Measurements from ENCODE around the gene PRKCZ. TPM values are rescaled to one million over a fixed set of nuclear protein-coding genes. Genes with fewer than 3 reads are reported as not detected.

PRKCZ gene
- total RNA-seq, 1 donor from 2014 or later: 120 TPM

DNA sequence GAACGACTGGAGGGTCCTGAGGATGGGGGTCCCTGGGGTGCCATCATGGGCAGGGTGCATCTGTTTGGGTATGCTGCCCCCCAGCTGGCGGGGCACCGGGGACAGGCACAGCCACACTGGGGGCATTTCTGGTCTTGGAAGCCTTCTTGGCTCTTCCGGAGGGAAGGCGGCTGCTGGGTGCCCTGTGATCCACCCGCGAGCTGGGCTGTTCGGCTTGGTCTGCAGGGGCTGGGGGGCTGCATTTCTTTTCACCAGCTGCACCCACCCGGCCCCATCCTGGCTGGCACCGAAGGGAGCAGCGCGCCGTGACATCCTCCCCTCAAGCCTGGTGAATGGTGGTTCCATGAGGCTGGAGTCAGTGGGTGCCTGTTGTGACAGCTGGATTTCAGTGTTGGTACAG lies 132.2 kb downstream of the PRKCZ start:
- H3K27me3 Mint-ChIP-seq (ENCODE audit: unreplicated experiment): peaks cover 17% of the 10 kb centered on the region
- H3K27ac Mint-ChIP-seq (ENCODE audit: unreplicated experiment): no peak overlapping the region
- TF ChIP-seq, protein P1, sequence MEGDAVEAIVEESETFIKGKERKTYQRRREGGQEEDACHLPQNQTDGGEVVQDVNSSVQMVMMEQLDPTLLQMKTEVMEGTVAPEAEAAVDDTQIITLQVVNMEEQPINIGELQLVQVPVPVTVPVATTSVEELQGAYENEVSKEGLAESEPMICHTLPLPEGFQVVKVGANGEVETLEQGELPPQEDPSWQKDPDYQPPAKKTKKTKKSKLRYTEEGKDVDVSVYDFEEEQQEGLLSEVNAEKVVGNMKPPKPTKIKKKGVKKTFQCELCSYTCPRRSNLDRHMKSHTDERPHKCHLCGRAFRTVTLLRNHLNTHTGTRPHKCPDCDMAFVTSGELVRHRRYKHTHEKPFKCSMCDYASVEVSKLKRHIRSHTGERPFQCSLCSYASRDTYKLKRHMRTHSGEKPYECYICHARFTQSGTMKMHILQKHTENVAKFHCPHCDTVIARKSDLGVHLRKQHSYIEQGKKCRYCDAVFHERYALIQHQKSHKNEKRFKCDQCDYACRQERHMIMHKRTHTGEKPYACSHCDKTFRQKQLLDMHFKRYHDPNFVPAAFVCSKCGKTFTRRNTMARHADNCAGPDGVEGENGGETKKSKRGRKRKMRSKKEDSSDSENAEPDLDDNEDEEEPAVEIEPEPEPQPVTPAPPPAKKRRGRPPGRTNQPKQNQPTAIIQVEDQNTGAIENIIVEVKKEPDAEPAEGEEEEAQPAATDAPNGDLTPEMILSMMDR (IDR thresholded peaks at IDR 0.05; ENCODE audit: partially characterized antibody, unreplicated experiment): no peak
- no peak for DNase-seq
- H3K9me3 Mint-ChIP-seq (ENCODE audit: unreplicated experiment): peaks cover 19% of the 10 kb centered on the region
- peaks cover 4% of the 10 kb centered on the region for H3K36me3 Mint-ChIP-seq (ENCODE audit: unreplicated experiment)
- H3K4me3 Mint-ChIP-seq (ENCODE audit: unreplicated experiment): no peak overlapping the region
- H3K4me1 Mint-ChIP-seq (ENCODE audit: low read depth, unreplicated experiment): peaks cover 31% of the 10 kb centered on the region

DNA sequence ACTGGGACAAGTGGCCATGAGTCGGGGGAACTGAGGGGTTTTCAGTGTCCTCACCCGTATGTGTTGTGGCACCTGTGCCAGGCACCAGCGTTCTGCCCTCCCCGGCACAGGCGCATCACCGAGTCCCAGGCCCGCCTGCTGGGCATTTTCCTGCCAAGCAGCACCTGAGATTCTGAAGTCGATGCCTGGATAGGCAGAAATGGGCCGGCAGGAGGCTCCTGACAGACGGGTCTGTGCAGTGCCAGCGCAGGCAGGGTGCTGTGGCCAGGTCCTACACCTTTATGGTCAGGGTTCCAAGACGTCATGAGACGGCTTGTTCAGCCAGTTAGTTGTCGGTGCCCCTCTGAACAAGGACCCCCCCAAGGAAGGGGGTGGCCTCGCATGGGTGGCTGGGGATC lies 133.7 kb downstream of the PRKCZ start:
- no peak overlapping the region for H3K27ac Mint-ChIP-seq (ENCODE audit: unreplicated experiment)
- peaks cover 20% of the 10 kb centered on the region for H3K9me3 Mint-ChIP-seq (ENCODE audit: unreplicated experiment)
- peaks cover 30% of the 10 kb centered on the region for H3K4me1 Mint-ChIP-seq (ENCODE audit: low read depth, unreplicated experiment)
- peaks cover 4% of the 10 kb centered on the region for H3K36me3 Mint-ChIP-seq (ENCODE audit: unreplicated experiment)
- H3K4me3 Mint-ChIP-seq (ENCODE audit: unreplicated experiment): no peak overlapping the region
- H3K27me3 Mint-ChIP-seq (ENCODE audit: unreplicated experiment): peaks cover 21% of the 10 kb centered on the region
- no peak for DNase-seq
- TF ChIP-seq, protein P1 (IDR thresholded peaks at IDR 0.05; ENCODE audit: partially characterized antibody, unreplicated experiment): no peak

DNA sequence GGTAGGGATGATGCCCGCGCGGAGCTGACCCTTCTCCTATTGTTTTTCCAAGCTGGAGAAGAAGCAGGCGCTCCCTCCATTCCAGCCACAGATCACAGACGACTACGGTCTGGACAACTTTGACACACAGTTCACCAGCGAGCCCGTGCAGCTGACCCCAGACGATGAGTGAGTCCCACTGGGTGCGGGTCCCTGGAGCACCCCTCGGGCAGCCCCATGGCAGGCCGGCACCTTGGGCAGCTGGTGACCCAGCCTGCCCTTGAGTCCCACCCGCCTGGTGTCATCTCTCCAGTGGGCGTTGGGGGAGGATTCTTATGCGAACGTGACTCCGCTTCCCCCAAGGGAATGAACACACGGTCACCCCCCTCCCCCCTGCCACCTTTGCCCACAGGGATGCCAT lies 134.3 kb downstream of the PRKCZ start:
- peaks cover 4% of the 10 kb centered on the region for H3K36me3 Mint-ChIP-seq (ENCODE audit: unreplicated experiment)
- H3K9me3 Mint-ChIP-seq (ENCODE audit: unreplicated experiment): peaks cover 19% of the 10 kb centered on the region
- DNase-seq: no peak
- H3K4me1 Mint-ChIP-seq (ENCODE audit: low read depth, unreplicated experiment): peaks cover 25% of the 10 kb centered on the region
- TF ChIP-seq, protein P1 (IDR thresholded peaks at IDR 0.05; ENCODE audit: partially characterized antibody, unreplicated experiment): no peak
- H3K27me3 Mint-ChIP-seq (ENCODE audit: unreplicated experiment): peaks cover 22% of the 10 kb centered on the region
- H3K27ac Mint-ChIP-seq (ENCODE audit: unreplicated experiment): no peak overlapping the region
- H3K4me3 Mint-ChIP-seq (ENCODE audit: unreplicated experiment): no peak overlapping the region

DNA sequence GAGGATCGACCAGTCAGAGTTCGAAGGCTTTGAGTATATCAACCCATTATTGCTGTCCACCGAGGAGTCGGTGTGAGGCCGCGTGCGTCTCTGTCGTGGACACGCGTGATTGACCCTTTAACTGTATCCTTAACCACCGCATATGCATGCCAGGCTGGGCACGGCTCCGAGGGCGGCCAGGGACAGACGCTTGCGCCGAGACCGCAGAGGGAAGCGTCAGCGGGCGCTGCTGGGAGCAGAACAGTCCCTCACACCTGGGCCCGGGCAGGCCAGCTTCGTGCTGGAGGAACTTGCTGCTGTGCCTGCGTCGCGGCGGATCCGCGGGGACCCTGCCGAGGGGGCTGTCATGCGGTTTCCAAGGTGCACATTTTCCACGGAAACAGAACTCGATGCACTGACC lies 134.7 kb downstream of the PRKCZ start:
- TF ChIP-seq, protein P1 (IDR thresholded peaks at IDR 0.05; ENCODE audit: partially characterized antibody, unreplicated experiment): no peak
- Mint-ChIP-seq H3K27ac (ENCODE audit: unreplicated experiment) (no peak overlapping the region), H3K36me3 (ENCODE audit: unreplicated experiment) (peaks cover 4% of the 10 kb centered on the region), H3K27me3 (ENCODE audit: unreplicated experiment) (peaks cover 21% of the 10 kb centered on the region), H3K4me3 (ENCODE audit: unreplicated experiment) (no peak overlapping the region), H3K4me1 (ENCODE audit: low read depth, unreplicated experiment) (peaks cover 22% of the 10 kb centered on the region), H3K9me3 (ENCODE audit: unreplicated experiment) (peaks cover 16% of the 10 kb centered on the region)
- no peak for DNase-seq

DNA sequence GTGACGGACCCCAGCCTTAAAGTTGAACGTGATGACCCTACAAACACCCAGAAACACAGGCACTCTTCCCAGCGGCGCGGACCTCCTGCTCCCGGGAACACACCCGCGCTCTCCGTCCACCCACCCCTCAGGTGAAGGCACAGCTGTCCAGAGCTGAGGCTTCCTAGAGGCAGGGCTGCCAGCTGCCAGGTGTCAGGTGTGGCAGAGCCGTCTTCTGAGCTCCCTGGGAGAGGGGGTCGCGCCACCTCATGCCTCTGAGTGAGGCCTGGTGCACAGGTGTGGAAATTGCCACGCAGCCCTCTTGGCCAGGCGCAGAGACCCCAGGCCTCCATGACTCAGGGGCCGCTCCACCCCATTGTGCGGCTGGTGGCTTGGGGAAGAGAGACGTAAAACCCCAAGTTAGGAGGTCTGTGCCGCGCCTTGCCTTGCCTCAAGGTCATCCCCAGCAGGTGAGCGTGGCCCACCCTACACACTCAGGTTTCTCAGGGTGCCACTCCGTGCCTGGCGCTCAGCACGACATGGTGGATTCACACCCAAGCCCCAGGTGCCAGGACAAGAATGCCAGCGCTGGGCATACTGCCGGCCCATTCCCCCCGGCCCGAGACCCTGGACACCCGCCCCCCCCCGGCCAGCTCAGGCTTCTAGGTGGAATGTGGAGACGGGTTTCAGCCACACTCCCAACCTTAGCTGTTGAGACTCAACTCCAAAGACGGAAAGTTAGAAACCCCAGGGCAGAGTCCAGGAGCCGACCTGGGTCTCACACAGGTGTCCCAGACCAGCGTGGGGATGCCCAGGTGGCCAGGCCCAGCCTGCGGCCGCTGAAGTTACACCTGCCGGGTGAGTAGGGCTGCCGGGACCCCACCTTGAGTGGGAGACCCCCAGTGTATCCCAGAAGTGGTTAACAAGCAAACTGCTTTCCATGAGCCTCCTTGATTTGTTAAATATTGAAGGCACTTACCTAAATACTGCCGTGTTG lies 136.0 kb downstream of the PRKCZ start:
- no peak for DNase-seq
- no peaks in the 10 kb centered on the region for H3K36me3 Mint-ChIP-seq (ENCODE audit: unreplicated experiment)
- H3K4me1 Mint-ChIP-seq (ENCODE audit: low read depth, unreplicated experiment): peaks cover 20% of the 10 kb centered on the region
- no peak overlapping the region for H3K4me3 Mint-ChIP-seq (ENCODE audit: unreplicated experiment)
- H3K9me3 Mint-ChIP-seq (ENCODE audit: unreplicated experiment): peaks cover 13% of the 10 kb centered on the region
- peak overlapping the region; percentile 50 for H3K27ac Mint-ChIP-seq (ENCODE audit: unreplicated experiment)
- H3K27me3 Mint-ChIP-seq (ENCODE audit: unreplicated experiment): peaks cover 23% of the 10 kb centered on the region
- TF ChIP-seq, protein P1 (IDR thresholded peaks at IDR 0.05; ENCODE audit: partially characterized antibody, unreplicated experiment): no peak

All from glutamatergic neuron (in vitro differentiated cells).